A549 (cell line): ENCODE data around the gene MGLL.

Experiments used
- EP300 ChIP-seq, 2 experiments: fragments of >200 bp; sonication (Bioruptor Twin); formaldehyde crosslinking; IDR thresholded peaks; 2 replicates in 1 of 2; 3 replicates in 1 of 2; pipeline ENCODE4 v1.6.1; 2016 to 2017
- POLR2A ChIP-seq: IDR thresholded peaks from 2 replicates; pipeline ENCODE4 v1.6.1; 2012; ENCODE audit warnings: mild to moderate bottlenecking, low read length
- ZC3H11A ChIP-seq: fragments of 450-650 bp; IDR thresholded peaks from 2 replicates; pipeline ENCODE4 v1.6.1; 2014; ENCODE audit warnings: antibody characterized with exemption, mild to moderate bottlenecking

- TF ChIP-seq POLR2A = no peak
- no peak for TF ChIP-seq ZC3H11A
- TF ChIP-seq EP300 (IDR thresholded peaks at IDR 0.05) = no peak
These were observed 45.1 kb upstream of the MGLL start for GRCh38 chr3:127867412-127867811.
